Esophagus muscularis mucosa (tissue), 4 donors: ENCODE data around the gene MAN1A1. TPM values are rescaled to one million over a fixed set of nuclear protein-coding genes. Genes with fewer than 3 reads are reported as not detected.
"Not testable (repeated sequence)": the region's sequence is repeated elsewhere in the genome, so short reads cannot be mapped to it uniquely, and the experiment has no call there.

Experiments used
- DNase-seq: peaks from one replicate; pipeline ENCODE4 v3.0.0-alpha.2; 2017; ENCODE audit errors: extremely low spot score
- H3K27ac ChIP-seq, 4 donors: fragments of 200-600 bp; sonication (generic); replicated peaks in 1 of 4; 1 replicate in 3 of 4; 2 replicates in 1 of 4; pipeline ENCODE4 v1.5.1; 2016 to 2019; ENCODE audit warnings: mild to moderate bottlenecking in 1 of 4
- H3K27me3 ChIP-seq, 4 donors: fragments of 200-600 bp; sonication (generic); one replicate each; pipeline versions ENCODE4 v1.5.1 to v1.6.0; 2016 to 2019
- H3K36me3 ChIP-seq, 4 donors: fragments of 200-600 bp; sonication (generic); one replicate each; pipeline ENCODE4 v1.5.1; 2016 to 2019
- H3K4me1 ChIP-seq, 4 donors: fragments of 200-600 bp; sonication (generic); one replicate each; pipeline ENCODE4 v1.5.1; 2016 to 2019
- H3K4me3 ChIP-seq, 4 donors: fragments of 200-600 bp; sonication (generic); 1 replicate in 2 of 4; 2 replicates in 2 of 4; pipeline ENCODE4 v1.5.1; 2016 to 2019; ENCODE audit warnings: mild to moderate bottlenecking in 4 of 4, moderate library complexity in 1 of 4
- H3K9me3 ChIP-seq, 4 donors: fragments of 200-600 bp; sonication (generic); 1 replicate in 3 of 4; 2 replicates in 1 of 4; pipeline ENCODE4 v1.5.1; 2016 to 2019
- CTCF ChIP-seq, 3 experiments: fragments of 200-600 bp in 2 of 3; fragments of 450-650 bp in 1 of 3; sonication (generic) in 2 of 3; IDR thresholded peaks; one replicate each; pipeline ENCODE4 v1.5.1; 2017 to 2019; ENCODE audit warnings: antibody characterized with exemption in 3 of 3, mild to moderate bottlenecking in 2 of 3, moderate library complexity in 1 of 3
- EP300 ChIP-seq: sonication (generic); formaldehyde crosslinking; IDR thresholded peaks from one replicate; pipeline ENCODE4 v1.6.1; 2017; ENCODE audit warnings: antibody characterized with exemption
- POLR2A ChIP-seq: fragments of 450-650 bp; IDR thresholded peaks from one replicate; pipeline ENCODE4 v1.6.1; 2017; ENCODE audit warnings: antibody characterized with exemption, moderate library complexity, mild to moderate bottlenecking, low read depth
- POLR2AphosphoS5 ChIP-seq, 2 donors: sonication (generic); formaldehyde crosslinking; IDR thresholded peaks; one replicate each; pipeline ENCODE4 v1.6.1; 2017; ENCODE audit warnings: antibody characterized with exemption in 2 of 2
- WGBS: methylation state at CpG from one replicate; pipeline ENCODE4 v1.1.5; 2018; 5-methylcytosine and 5-hydroxymethylcytosine counted together
- intact Hi-C: fragments of 100-400 bp; cut with DNase I; formaldehyde crosslinking; loops from one replicate; pipeline ENCODE4 v1.15.1; 2023
- total RNA-seq, 4 donors: library from RNA; depleted of rRNA; stranded (reverse); fragments of >200 nt; gene quantifications; one replicate each; pipeline versions ENCODE4 v1.1.0 to v1.2.1, GENCODE V29; 2016

Gene MAN1A1
- total RNA-seq, 4 donors from 2014 or later = 79.4 to 125 (median 101) TPM

GRCh38 chr6:119170103-119170446 is 179.5 kb downstream of the MAN1A1 start:
- TF ChIP-seq EP300 (no peak), CTCF (IDR thresholded peaks at IDR 0.05) (no peak), POLR2AphosphoS5 (IDR thresholded peaks at IDR 0.05) (no peak), POLR2A (no peak)
- no peak overlapping the region for H3K27ac ChIP-seq
- no peaks in the 10 kb centered on the region for H3K36me3 ChIP-seq
- DNase-seq = no peak
- intact Hi-C loops = no loop called here
- H3K4me1 ChIP-seq = peaks cover 5 to 41% (median 36%) of the 10 kb centered on the region in 4 donors
- 53% methylated on average over 1 of the region's 1 CpG for WGBS
- H3K27me3 ChIP-seq = no peaks in the 10 kb centered on the region
- H3K9me3 ChIP-seq = no peaks in the 10 kb centered on the region
- no peak overlapping the region for H3K4me3 ChIP-seq

GRCh38 chr6:119169355-119169754 is 180.2 kb downstream of the MAN1A1 start:
- WGBS = 95% methylated on average over 2 of the region's 2 CpGs
- H3K4me1 ChIP-seq = peaks cover 5 to 41% (median 36%) of the 10 kb centered on the region in 4 donors
- H3K9me3 ChIP-seq, H3K27ac ChIP-seq, H3K4me3 ChIP-seq, intact Hi-C loops, H3K27me3 ChIP-seq, DNase-seq, H3K36me3 ChIP-seq: not testable (repeated sequence)

GRCh38 chr6:119166024-119166784 is 183.4 kb downstream of the MAN1A1 start:
- Histone ChIP-seq H3K27ac (no peak overlapping the region), H3K9me3 (no peaks in the 10 kb centered on the region), H3K27me3 (no peaks in the 10 kb centered on the region), H3K36me3 (no peaks in the 10 kb centered on the region), H3K4me1 (peaks cover 0 to 15% (median 10%) of the 10 kb centered on the region in 4 donors), H3K4me3 (no peak overlapping the region)
- TF ChIP-seq CTCF (IDR thresholded peaks at IDR 0.05) = no peak
- TF ChIP-seq EP300 = no peak
- TF ChIP-seq POLR2A = no peak
- no peak for TF ChIP-seq POLR2AphosphoS5 (IDR thresholded peaks at IDR 0.05)
- intact Hi-C loops = no loop called here
- WGBS = 93% methylated on average over 3 of the region's 3 CpGs
- no peak for DNase-seq

GRCh38 chr6:119163006-119163405 is 186.6 kb downstream of the MAN1A1 start:
- Histone ChIP-seq H3K4me1 (peaks cover 2 to 25% (median 18%) of the 10 kb centered on the region in 4 donors), H3K27me3 (no peaks in the 10 kb centered on the region), H3K9me3 (no peaks in the 10 kb centered on the region), H3K4me3 (no peak overlapping the region), H3K36me3 (no peaks in the 10 kb centered on the region), H3K27ac (no peak overlapping the region)
- TF ChIP-seq CTCF (IDR thresholded peaks at IDR 0.05) (no peak), EP300 (no peak), POLR2A (no peak), POLR2AphosphoS5 (IDR thresholded peaks at IDR 0.05) (no peak)
- intact Hi-C loops = no loop called here
- no peak for DNase-seq
- 74% methylated on average over 8 of the region's 8 CpGs for WGBS

- 90% methylated on average over 2 of the region's 2 CpGs for WGBS
- intact Hi-C loops = no loop called here
Measured at GRCh38 chr6:119162134-119162775, 187.3 kb downstream of the MAN1A1 start.

More at GRCh38 chr6:119162134-119162775, 187.3 kb downstream of the MAN1A1 start:
- no peak overlapping the region for H3K27ac ChIP-seq
- H3K27me3 ChIP-seq = no peaks in the 10 kb centered on the region
- no peaks in the 10 kb centered on the region for H3K9me3 ChIP-seq
- no peak overlapping the region for H3K4me3 ChIP-seq
- no peak for DNase-seq
- peaks cover 4 to 33% (median 25%) of the 10 kb centered on the region in 4 donors for H3K4me1 ChIP-seq
- H3K36me3 ChIP-seq = no peaks in the 10 kb centered on the region
- TF ChIP-seq POLR2A (no peak), POLR2AphosphoS5 (IDR thresholded peaks at IDR 0.05) (no peak), EP300 (no peak), CTCF (IDR thresholded peaks at IDR 0.05) (no peak)
